GM12875 (cell line): ENCODE data around the gene UCHL1.
A peak's percentile ranks its signal among the peaks of the same experiment; 100 is the strongest.

ENCODE experiments used
- H3K4me3 ChIP-seq: one replicate; pipeline ENCODE4 v1.5.1; 2011; ENCODE audit warnings: low read depth, low read length, control low read depth
- TF ChIP-seq, protein P1 (sequence below): IDR thresholded peaks from 2 replicates; pipeline ENCODE4 v1.5.1; 2011; ENCODE audit warnings: low read depth, mild to moderate bottlenecking, control low read depth, inconsistent platforms, low read length, moderate library complexity, borderline replicate concordance; ENCODE audit not compliant: insufficient read depth

UCHL1 gene

DNA sequence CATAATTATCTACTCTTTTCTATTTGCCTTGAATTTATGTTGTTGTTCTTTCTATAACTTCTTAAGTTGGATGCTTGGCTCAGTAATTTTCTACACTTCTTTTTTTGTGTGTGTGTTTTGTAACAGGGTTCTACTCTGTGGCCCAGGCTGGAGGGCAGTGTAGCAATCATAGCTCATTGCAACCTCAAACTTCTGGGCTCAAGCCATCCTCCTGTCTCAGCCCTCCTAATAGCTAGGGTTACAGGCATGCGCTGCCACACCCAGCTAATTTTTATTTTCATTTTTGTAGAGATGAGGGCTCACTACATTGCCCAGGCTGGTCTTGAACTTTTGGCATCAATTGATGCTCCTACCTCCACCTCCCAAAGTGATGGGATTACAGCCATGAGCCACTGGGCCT is 20.7 kb upstream of the UCHL1 start:
- no peak overlapping the region for H3K4me3 ChIP-seq
- TF ChIP-seq, protein P1, sequence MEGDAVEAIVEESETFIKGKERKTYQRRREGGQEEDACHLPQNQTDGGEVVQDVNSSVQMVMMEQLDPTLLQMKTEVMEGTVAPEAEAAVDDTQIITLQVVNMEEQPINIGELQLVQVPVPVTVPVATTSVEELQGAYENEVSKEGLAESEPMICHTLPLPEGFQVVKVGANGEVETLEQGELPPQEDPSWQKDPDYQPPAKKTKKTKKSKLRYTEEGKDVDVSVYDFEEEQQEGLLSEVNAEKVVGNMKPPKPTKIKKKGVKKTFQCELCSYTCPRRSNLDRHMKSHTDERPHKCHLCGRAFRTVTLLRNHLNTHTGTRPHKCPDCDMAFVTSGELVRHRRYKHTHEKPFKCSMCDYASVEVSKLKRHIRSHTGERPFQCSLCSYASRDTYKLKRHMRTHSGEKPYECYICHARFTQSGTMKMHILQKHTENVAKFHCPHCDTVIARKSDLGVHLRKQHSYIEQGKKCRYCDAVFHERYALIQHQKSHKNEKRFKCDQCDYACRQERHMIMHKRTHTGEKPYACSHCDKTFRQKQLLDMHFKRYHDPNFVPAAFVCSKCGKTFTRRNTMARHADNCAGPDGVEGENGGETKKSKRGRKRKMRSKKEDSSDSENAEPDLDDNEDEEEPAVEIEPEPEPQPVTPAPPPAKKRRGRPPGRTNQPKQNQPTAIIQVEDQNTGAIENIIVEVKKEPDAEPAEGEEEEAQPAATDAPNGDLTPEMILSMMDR: no peak

DNA sequence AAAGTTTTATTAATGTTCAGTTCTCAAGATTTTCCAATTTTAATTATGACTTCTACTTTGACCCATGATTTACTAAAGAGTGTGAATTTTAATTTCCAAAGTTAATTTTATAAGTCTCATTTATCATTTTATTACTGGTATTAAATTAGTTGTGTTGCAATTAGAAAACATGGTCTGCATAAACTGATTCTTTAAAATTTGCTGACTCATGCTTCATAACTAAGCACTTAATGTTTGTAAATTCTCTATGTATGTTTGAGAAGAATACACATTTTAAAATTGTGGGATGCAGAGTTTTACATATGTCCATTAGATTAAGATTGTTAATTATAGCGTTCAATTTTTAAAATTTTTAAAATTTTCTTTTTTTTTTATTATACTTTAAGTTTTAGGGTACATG is 20.2 kb upstream of the UCHL1 start:
- TF ChIP-seq, protein P1: no peak
- H3K4me3 ChIP-seq: no peak overlapping the region

DNA sequence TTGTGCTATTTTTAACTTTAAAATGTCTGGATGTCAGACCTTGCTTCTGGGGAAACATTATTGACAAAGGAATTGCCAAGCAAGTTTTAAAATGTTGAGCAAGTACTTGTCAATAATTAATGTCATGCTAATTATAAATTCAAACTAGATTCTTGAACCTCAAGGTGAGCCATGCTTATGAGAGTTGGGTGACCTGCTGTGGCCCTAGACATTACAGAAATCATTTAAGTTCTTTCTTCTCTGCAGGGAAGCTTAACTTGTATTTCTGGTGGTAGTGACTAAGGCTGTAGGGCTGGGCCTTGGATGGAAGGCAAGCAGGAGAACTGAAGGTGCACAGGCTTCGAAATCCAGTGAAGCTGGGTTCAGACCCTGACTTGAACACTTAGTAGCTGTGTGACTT is 14.8 kb upstream of the UCHL1 start:
- TF ChIP-seq, protein P1: no peak
- no peak overlapping the region for H3K4me3 ChIP-seq

DNA sequence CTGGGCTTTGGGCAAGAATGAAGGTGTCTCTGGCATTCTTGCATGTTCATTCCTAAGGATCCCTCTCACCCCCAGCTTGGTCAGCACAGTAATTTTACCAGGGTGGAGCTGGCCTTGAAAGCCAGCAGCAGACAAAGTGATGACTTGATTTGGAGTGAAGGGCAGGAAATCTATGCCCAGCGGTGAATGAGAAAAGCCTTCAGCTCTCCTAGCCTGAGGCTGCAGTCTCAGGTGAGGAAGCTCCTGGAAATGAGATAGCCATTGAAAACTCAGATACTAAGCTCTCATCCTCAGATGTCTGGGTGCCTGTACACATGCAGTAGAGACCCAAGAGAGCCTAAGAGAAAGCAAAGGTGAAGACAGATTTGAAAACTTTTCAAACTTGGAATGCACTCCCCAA is 10.7 kb upstream of the UCHL1 start:
- no peak overlapping the region for H3K4me3 ChIP-seq
- TF ChIP-seq, protein P1: no peak

DNA sequence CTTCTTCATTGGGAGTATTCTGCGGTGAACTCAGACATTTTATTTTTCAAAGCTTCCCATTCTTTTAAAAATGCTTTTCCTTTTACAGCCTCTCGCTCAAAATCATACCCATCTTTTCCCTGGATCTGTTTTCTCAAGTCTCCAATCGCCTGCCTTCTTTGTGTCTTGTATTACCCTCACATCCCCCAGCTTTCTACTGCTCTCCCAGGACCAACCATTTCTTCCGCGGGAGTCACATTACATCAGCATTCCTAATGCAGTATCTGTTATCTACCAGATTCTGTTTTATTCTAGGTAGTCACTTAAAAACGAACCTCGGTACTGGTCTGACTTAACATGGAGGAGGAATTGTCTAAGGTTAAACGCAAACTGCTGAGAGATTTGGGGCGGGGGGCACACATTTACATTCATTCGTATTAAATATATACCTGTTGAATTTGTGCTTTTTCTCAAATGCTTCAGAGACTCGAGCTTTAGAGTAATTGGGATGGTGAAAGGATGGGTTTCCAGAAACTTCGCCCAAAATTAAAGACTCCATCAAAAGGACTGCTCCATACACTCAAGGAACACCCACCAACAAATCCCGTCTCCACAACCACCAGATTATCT is 493 bp upstream of the UCHL1 start:
- peak overlapping the region; percentile 78 for H3K4me3 ChIP-seq
- TF ChIP-seq, protein P1: no peak

DNA sequence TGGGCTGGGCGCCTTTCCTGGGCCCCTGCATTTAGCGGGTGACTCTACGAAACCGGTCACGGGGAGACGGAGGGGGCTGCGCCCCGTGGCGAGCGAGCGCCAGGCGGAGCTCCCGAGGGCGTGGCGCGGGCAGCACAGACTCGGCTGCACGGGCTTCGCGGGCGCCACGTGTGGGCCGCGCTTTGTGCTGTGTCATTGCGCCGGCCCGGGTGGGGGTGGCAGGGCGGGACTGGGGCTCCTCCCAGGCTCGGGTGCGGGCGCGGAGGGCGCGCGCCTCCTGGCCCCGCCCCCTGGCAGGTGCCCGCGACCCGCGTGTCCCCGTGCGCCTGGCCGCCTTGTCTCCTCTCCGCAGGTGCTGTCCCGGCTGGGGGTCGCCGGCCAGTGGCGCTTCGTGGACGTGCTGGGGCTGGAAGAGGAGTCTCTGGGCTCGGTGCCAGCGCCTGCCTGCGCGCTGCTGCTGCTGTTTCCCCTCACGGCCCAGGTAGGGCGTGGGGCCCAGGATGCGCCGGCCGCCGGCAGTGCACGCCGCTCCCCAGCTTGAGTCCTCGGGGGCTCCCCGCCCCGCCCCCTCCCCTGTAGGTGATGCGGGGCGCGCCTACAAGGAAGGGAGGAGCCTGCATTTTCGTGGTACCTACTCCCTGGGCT is 651 bp downstream of the UCHL1 start:
- TF ChIP-seq, protein P1: no peak
- peak overlapping the region; percentile 78 for H3K4me3 ChIP-seq

DNA sequence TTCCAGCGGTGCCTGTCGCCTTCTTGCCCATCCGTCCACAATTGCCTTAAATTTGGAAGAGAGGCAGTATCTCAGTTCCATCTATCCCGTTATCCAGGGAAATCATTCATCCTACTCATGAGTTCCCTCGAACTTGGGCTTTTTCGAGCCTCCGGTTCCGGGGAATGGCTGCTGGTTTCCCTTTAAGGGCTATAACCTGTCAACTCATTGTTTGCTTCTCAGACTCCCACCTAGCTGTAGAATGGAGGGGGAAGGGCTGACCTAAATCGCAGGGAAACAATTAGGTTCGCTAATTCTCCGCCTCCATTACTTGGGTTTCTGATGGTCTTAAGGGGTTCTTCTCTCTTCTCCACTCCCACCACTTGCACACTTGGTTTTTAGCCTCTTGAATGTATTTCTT is 1.2 kb downstream of the UCHL1 start:
- TF ChIP-seq, protein P1: no peak
- H3K4me3 ChIP-seq: peak overlapping the region; percentile 78
